ENCODE measurements around the gene GPC1.

The GPC1 gene

GRCh38 chr2:240399419-240400324, 35.8 kb upstream of the GPC1 start:
- no peaks in the 10 kb centered on the region for H3K36me3 ChIP-seq (ENCODE audit: control insufficient read depth, insufficient read depth, low read length)
- H3K9ac ChIP-seq (ENCODE audit: low read depth, low read length), result no peak overlapping the region
- no peaks in the 10 kb centered on the region for H3K9me3 ChIP-seq (ENCODE audit: control insufficient read depth, insufficient read depth, low read length)
- H3K4me1 ChIP-seq (ENCODE audit: control insufficient read depth, insufficient read depth, low read length), result no peaks in the 10 kb centered on the region
- H3K4me3 ChIP-seq (ENCODE audit: low read depth, low read length), result no peak overlapping the region
- no peaks in the 10 kb centered on the region for H3K27me3 ChIP-seq (ENCODE audit: control insufficient read depth, insufficient read depth, low read length)

- no peaks in the 10 kb centered on the region for H3K4me1 ChIP-seq (ENCODE audit: control insufficient read depth, insufficient read depth, low read length)
- H3K9ac ChIP-seq (ENCODE audit: low read depth, low read length), result no peak overlapping the region
- no peak overlapping the region for H3K4me3 ChIP-seq (ENCODE audit: low read depth, low read length)
- no peaks in the 10 kb centered on the region for H3K36me3 ChIP-seq (ENCODE audit: control insufficient read depth, insufficient read depth, low read length)
- H3K9me3 ChIP-seq (ENCODE audit: control insufficient read depth, insufficient read depth, low read length), result no peaks in the 10 kb centered on the region
- no peaks in the 10 kb centered on the region for H3K27me3 ChIP-seq (ENCODE audit: control insufficient read depth, insufficient read depth, low read length)
These were observed 34.9 kb upstream of the GPC1 start for GRCh38 chr2:240400371-240401161.

- Histone ChIP-seq H3K27me3 (ENCODE audit: control insufficient read depth, insufficient read depth, low read length) (no peaks in the 10 kb centered on the region), H3K9me3 (ENCODE audit: control insufficient read depth, insufficient read depth, low read length) (no peaks in the 10 kb centered on the region), H3K36me3 (ENCODE audit: control insufficient read depth, insufficient read depth, low read length) (no peaks in the 10 kb centered on the region), H3K4me1 (ENCODE audit: control insufficient read depth, insufficient read depth, low read length) (no peaks in the 10 kb centered on the region), H3K9ac (ENCODE audit: low read depth, low read length) (no peak overlapping the region), H3K4me3 (ENCODE audit: low read depth, low read length) (no peak overlapping the region)
These were observed 34.2 kb upstream of the GPC1 start for GRCh38 chr2:240401308-240401707.

- Histone ChIP-seq H3K36me3 (ENCODE audit: control insufficient read depth, insufficient read depth, low read length) (no peaks in the 10 kb centered on the region), H3K4me1 (ENCODE audit: control insufficient read depth, insufficient read depth, low read length) (no peaks in the 10 kb centered on the region), H3K9me3 (ENCODE audit: control insufficient read depth, insufficient read depth, low read length) (no peaks in the 10 kb centered on the region), H3K9ac (ENCODE audit: low read depth, low read length) (no peak overlapping the region), H3K27me3 (ENCODE audit: control insufficient read depth, insufficient read depth, low read length) (no peaks in the 10 kb centered on the region), H3K4me3 (ENCODE audit: low read depth, low read length) (no peak overlapping the region)
These were observed 33.5 kb upstream of the GPC1 start for GRCh38 chr2:240401781-240402551.

GRCh38 chr2:240402566-240403272, 32.7 kb upstream of the GPC1 start:
- Histone ChIP-seq H3K27me3 (ENCODE audit: control insufficient read depth, insufficient read depth, low read length) (no peaks in the 10 kb centered on the region), H3K4me1 (ENCODE audit: control insufficient read depth, insufficient read depth, low read length) (no peaks in the 10 kb centered on the region), H3K9ac (ENCODE audit: low read depth, low read length) (no peak overlapping the region), H3K4me3 (ENCODE audit: low read depth, low read length) (no peak overlapping the region), H3K36me3 (ENCODE audit: control insufficient read depth, insufficient read depth, low read length) (no peaks in the 10 kb centered on the region), H3K9me3 (ENCODE audit: control insufficient read depth, insufficient read depth, low read length) (no peaks in the 10 kb centered on the region)

- H3K9me3 ChIP-seq (ENCODE audit: control insufficient read depth, insufficient read depth, low read length), result no peaks in the 10 kb centered on the region
- no peaks in the 10 kb centered on the region for H3K27me3 ChIP-seq (ENCODE audit: control insufficient read depth, insufficient read depth, low read length)
- H3K4me1 ChIP-seq (ENCODE audit: control insufficient read depth, insufficient read depth, low read length), result no peaks in the 10 kb centered on the region
- H3K36me3 ChIP-seq (ENCODE audit: control insufficient read depth, insufficient read depth, low read length), result no peaks in the 10 kb centered on the region
- no peak overlapping the region for H3K9ac ChIP-seq (ENCODE audit: low read depth, low read length)
- H3K4me3 ChIP-seq (ENCODE audit: low read depth, low read length), result no peak overlapping the region
These were observed 31.9 kb upstream of the GPC1 start for GRCh38 chr2:240403396-240404104.

- Histone ChIP-seq H3K4me1 (ENCODE audit: control insufficient read depth, insufficient read depth, low read length) (no peaks in the 10 kb centered on the region), H3K4me3 (ENCODE audit: low read depth, low read length) (no peak overlapping the region), H3K9ac (ENCODE audit: low read depth, low read length) (no peak overlapping the region), H3K27me3 (ENCODE audit: control insufficient read depth, insufficient read depth, low read length) (no peaks in the 10 kb centered on the region), H3K9me3 (ENCODE audit: control insufficient read depth, insufficient read depth, low read length) (no peaks in the 10 kb centered on the region), H3K36me3 (ENCODE audit: control insufficient read depth, insufficient read depth, low read length) (no peaks in the 10 kb centered on the region)
These were observed 31.1 kb upstream of the GPC1 start for GRCh38 chr2:240404174-240404852.

- H3K4me3 ChIP-seq (ENCODE audit: low read depth, low read length), result no peak overlapping the region
- H3K9ac ChIP-seq (ENCODE audit: low read depth, low read length), result no peak overlapping the region
These were observed 30.3 kb upstream of the GPC1 start for GRCh38 chr2:240405133-240405532.

GRCh38 chr2:240405684-240406313, 29.7 kb upstream of the GPC1 start:
- Histone ChIP-seq H3K9me3 (ENCODE audit: control insufficient read depth, insufficient read depth, low read length) (no peaks in the 10 kb centered on the region), H3K4me1 (ENCODE audit: control insufficient read depth, insufficient read depth, low read length) (no peaks in the 10 kb centered on the region), H3K27me3 (ENCODE audit: control insufficient read depth, insufficient read depth, low read length) (no peaks in the 10 kb centered on the region), H3K4me3 (ENCODE audit: low read depth, low read length) (no peak overlapping the region), H3K36me3 (ENCODE audit: control insufficient read depth, insufficient read depth, low read length) (no peaks in the 10 kb centered on the region), H3K9ac (ENCODE audit: low read depth, low read length) (no peak overlapping the region)

More at GRCh38 chr2:240405133-240405532, 30.3 kb upstream of the GPC1 start:
- H3K4me1 ChIP-seq (ENCODE audit: control insufficient read depth, insufficient read depth, low read length), result no peaks in the 10 kb centered on the region
- no peaks in the 10 kb centered on the region for H3K27me3 ChIP-seq (ENCODE audit: control insufficient read depth, insufficient read depth, low read length)
- no peaks in the 10 kb centered on the region for H3K36me3 ChIP-seq (ENCODE audit: control insufficient read depth, insufficient read depth, low read length)
- no peaks in the 10 kb centered on the region for H3K9me3 ChIP-seq (ENCODE audit: control insufficient read depth, insufficient read depth, low read length)

GRCh38 chr2:240407090-240407489, 28.4 kb upstream of the GPC1 start:
- Histone ChIP-seq H3K36me3 (ENCODE audit: control insufficient read depth, insufficient read depth, low read length) (no peaks in the 10 kb centered on the region), H3K9ac (ENCODE audit: low read depth, low read length) (no peak overlapping the region), H3K9me3 (ENCODE audit: control insufficient read depth, insufficient read depth, low read length) (no peaks in the 10 kb centered on the region), H3K27me3 (ENCODE audit: control insufficient read depth, insufficient read depth, low read length) (no peaks in the 10 kb centered on the region), H3K4me3 (ENCODE audit: low read depth, low read length) (no peak overlapping the region), H3K4me1 (ENCODE audit: control insufficient read depth, insufficient read depth, low read length) (no peaks in the 10 kb centered on the region)
